A549 (cell line): ENCODE measurements around the gene PHF21B. TPM values are rescaled to one million over a fixed set of nuclear protein-coding genes. Genes with fewer than 3 reads are reported as not detected.

Experiments used
- ATAC-seq, 2 experiments: fragments of 200-7000 bp in 1 of 2; fragments of >200 bp in 1 of 2; cut with Nextera tagmentation in 1 of 2; cut with Tn5 transposase in 1 of 2; 3 replicates each; pipeline versions ENCODE4 v1.8.0 to v1.9.1; 2018 to 2020; ENCODE audit warnings: mild to moderate bottlenecking in 1 of 2, moderate library complexity in 1 of 2
- CTCF ChIA-PET: fragments of 300-600 bp; sonication (Branson Sonifier 250); formaldehyde crosslinking; extraction: SDS; loops from one replicate; lab custom pipeline; 2021; ENCODE audit warnings: antibody characterized with exemption, inconsistent platforms; lab: Yijun Ruan, JAX
- POLR2A ChIA-PET: fragments of 350-600 bp; formaldehyde crosslinking; extraction: SDS; loops from one replicate; lab custom pipeline; 2021; ENCODE audit warnings: antibody characterized with exemption, inconsistent platforms; lab: Yijun Ruan, JAX
- DNase-seq, 2 experiments: peaks; one replicate each; pipeline versions ENCODE4 v3.0.0 to v3.0.0-alpha.2; 2011 to 2016; ENCODE audit warnings: low read depth in 1 of 2, low spot score in 1 of 2
- FAIRE-seq: peaks from 2 replicates; lab custom pipeline; 2011; peaks lifted over from hg19 to GRCh38; lab: Jason Lieb, UNC
- H3K27ac ChIP-seq, 2 experiments: fragments of >200 bp; sonication (Bioruptor Twin); formaldehyde crosslinking; 3 replicates each; pipeline ENCODE4 v1.5.1; 2016 to 2017
- H3K4me1 ChIP-seq: fragments of >200 bp; sonication (Bioruptor Twin); formaldehyde crosslinking; 3 replicates; pipeline ENCODE4 v1.6.1; 2016
- H3K4me2 ChIP-seq: fragments of >200 bp; sonication (Bioruptor Twin); formaldehyde crosslinking; 3 replicates; pipeline ENCODE4 v1.6.1; 2016
- H3K4me3 ChIP-seq: fragments of >200 bp; sonication (Bioruptor Twin); formaldehyde crosslinking; 3 replicates; pipeline ENCODE4 v1.5.1; 2016
- H3K9me3 ChIP-seq: fragments of >200 bp; sonication (Bioruptor Twin); formaldehyde crosslinking; 3 replicates; pipeline ENCODE4 v1.6.1; 2016
- CBX8 ChIP-seq: fragments of 200-600 bp; sonication (generic); IDR thresholded peaks from 2 replicates; pipeline ENCODE4 v1.6.1; 2016
- CTCF ChIP-seq: fragments of >200 bp; sonication (Bioruptor Twin); formaldehyde crosslinking; IDR thresholded peaks from 3 replicates; pipeline ENCODE4 v1.5.1; 2016
- EHMT2 ChIP-seq: fragments of 200-600 bp; sonication (generic); IDR thresholded peaks from 2 replicates; pipeline ENCODE4 v1.6.1; 2016; ENCODE audit warnings: antibody characterized with exemption, low read depth, mild to moderate bottlenecking, moderate library complexity
- FOSB ChIP-seq: fragments of 250-450 bp; sonication (Bioruptor Pico); IDR thresholded peaks from 2 replicates; pipeline ENCODE4 v1.5.0; 2020; ENCODE audit warnings: mild to moderate bottlenecking, moderate library complexity
- FOSL2 ChIP-seq, 2 experiments: fragments of 450-650 bp in 1 of 2; fragments of >200 bp in 1 of 2; sonication (Bioruptor Twin) in 1 of 2; formaldehyde crosslinking; IDR thresholded peaks; 2 replicates each; pipeline versions ENCODE4 v1.5.0 to v1.6.1; 2016 to 2020; ENCODE audit warnings: mild to moderate bottlenecking in 1 of 2, moderate library complexity in 1 of 2
- FOXS1 ChIP-seq: fragments of 250-450 bp; sonication (Bioruptor Pico); IDR thresholded peaks from 2 replicates; pipeline ENCODE4 v1.5.0; 2020; ENCODE audit warnings: mild to moderate bottlenecking, moderate library complexity
- HDAC2 ChIP-seq: fragments of 200-600 bp; sonication (generic); IDR thresholded peaks from 2 replicates; pipeline ENCODE4 v1.6.1; 2016
- HES2 ChIP-seq: fragments of >200 bp; sonication (Bioruptor Twin); formaldehyde crosslinking; IDR thresholded peaks from 2 replicates; pipeline ENCODE4 v1.6.1; 2016
- HEYL ChIP-seq: fragments of 250-450 bp; sonication (Bioruptor Pico); IDR thresholded peaks from 2 replicates; pipeline ENCODE4 v1.8.0; 2021; ENCODE audit warnings: mild to moderate bottlenecking, moderate library complexity
- HOXB13 ChIP-seq: fragments of 250-450 bp; sonication (Bioruptor Pico); IDR thresholded peaks from 2 replicates; pipeline ENCODE4 v1.5.0; 2020; ENCODE audit warnings: low read depth, mild to moderate bottlenecking, moderate library complexity
- JUN ChIP-seq, 2 experiments: fragments of >200 bp; sonication (Bioruptor Twin); formaldehyde crosslinking; IDR thresholded peaks; 2 replicates in 1 of 2; 3 replicates in 1 of 2; pipeline ENCODE4 v1.6.1; 2016 to 2017
- KDM5A ChIP-seq: fragments of 200-600 bp; sonication (generic); IDR thresholded peaks from 2 replicates; pipeline ENCODE4 v1.6.1; 2016; ENCODE audit warnings: antibody characterized with exemption, mild to moderate bottlenecking
- MAFK ChIP-seq: fragments of 450-650 bp; IDR thresholded peaks from 2 replicates; pipeline ENCODE4 v1.6.1; 2014; ENCODE audit not compliant: partially characterized antibody
- MYC ChIP-seq: IDR thresholded peaks from 2 replicates; pipeline ENCODE4 v1.6.1; 2012; ENCODE audit warnings: mild to moderate bottlenecking, inconsistent platforms, low read length, improper control_type of control experiment, borderline replicate concordance
- NFE2L2 ChIP-seq: fragments of 150-350 bp; conservative IDR thresholded peaks from 2 replicates; pipeline ENCODE4 v1.6.1; 2014; ENCODE audit warnings: low read length
- NPAS2 ChIP-seq: fragments of 250-450 bp; sonication (Bioruptor Pico); IDR thresholded peaks from 2 replicates; pipeline ENCODE4 v1.8.0; 2022; ENCODE audit warnings: mild to moderate bottlenecking, moderate library complexity, borderline replicate concordance
- NR3C1 ChIP-seq: fragments of >200 bp; sonication (Bioruptor Twin); formaldehyde crosslinking; IDR thresholded peaks from 3 replicates; pipeline ENCODE4 v1.6.1; 2017
- PHF8 ChIP-seq: fragments of 200-600 bp; sonication (generic); IDR thresholded peaks from 2 replicates; pipeline ENCODE4 v1.6.1; 2016; ENCODE audit warnings: low read depth, mild to moderate bottlenecking, antibody characterized with exemption, moderate library complexity, borderline replicate concordance
- POLR2A ChIP-seq: IDR thresholded peaks from 2 replicates; pipeline ENCODE4 v1.6.1; 2012; ENCODE audit warnings: mild to moderate bottlenecking, low read length
- RCOR1 ChIP-seq: fragments of 150-350 bp; IDR thresholded peaks from 2 replicates; pipeline ENCODE4 v1.6.1; 2014; ENCODE audit warnings: antibody characterized with exemption, low read length, low read depth
- SMC3 ChIP-seq: fragments of >200 bp; sonication (Bioruptor Twin); formaldehyde crosslinking; IDR thresholded peaks from 3 replicates; pipeline ENCODE4 v1.6.1; 2018; ENCODE audit warnings: inconsistent platforms
- ZC3H11A ChIP-seq: fragments of 450-650 bp; IDR thresholded peaks from 2 replicates; pipeline ENCODE4 v1.6.1; 2014; ENCODE audit warnings: antibody characterized with exemption, mild to moderate bottlenecking
- WGBS: methylation state at CpG from one replicate; pipeline ENCODE4 v1.1.6; 2017; ENCODE audit errors: missing lambda C conversion rate; 5-methylcytosine and 5-hydroxymethylcytosine counted together
- polyA plus RNA-seq, 4 experiments: library from polyadenylated mRNA; depleted of rRNA in 3 of 4; stranded (reverse); fragments of >200 nt; fragmentation: RNase III in 1 of 4; extraction: RNeasy Plus Mini Kit Qiagen cat#74134 plus additional on column Dnase treatment in 1 of 4; gene quantifications; 2 replicates in 3 of 4; 3 replicates in 1 of 4; pipeline ENCODE4 v1.2.3, GENCODE V29; 2011 to 2017
- TF ChIP-seq, protein P1 (sequence below): fragments of >200 bp; sonication (Bioruptor Twin); formaldehyde crosslinking; IDR thresholded peaks from 3 replicates; pipeline ENCODE4 v1.6.1; 2016
- TF ChIP-seq, protein P2 (sequence below): IDR thresholded peaks from 2 replicates; pipeline ENCODE4 v1.6.1; 2012
- TF ChIP-seq, protein P3 (sequence below): IDR thresholded peaks from 2 replicates; pipeline ENCODE4 v1.6.1; 2012; ENCODE audit warnings: low read depth, borderline replicate concordance

The PHF21B gene
- polyA plus RNA-seq, 2 of the 4 experiments (the other 2 are of a cell fraction) = 0.50 to 0.70 TPM

GRCh38 chr22:44869196-44869595 lies 140.6 kb downstream of the PHF21B start:
- Histone ChIP-seq H3K4me2 (no peak overlapping the region), H3K9me3 (peaks cover 13% of the 10 kb centered on the region; the same call in 1 of the 3 replicates), H3K27ac (peak overlapping the region; percentile 81 to 93), H3K4me3 (no peak overlapping the region), H3K4me1 (peaks cover 12% of the 10 kb centered on the region)
- ATAC-seq = no peak
- 97% methylated on average over 6 of the region's 7 CpGs for WGBS
- POLR2A ChIA-PET = no interaction called here
- no peak for DNase-seq
- CTCF ChIA-PET = no interaction called here
- TF ChIP-seq NFE2L2 (no peak), CBX8 (no peak), CTCF (no peak), FOSL2 (IDR thresholded peaks at IDR 0.05) (no peak), FOSL2 (CRISPR knock-in tag; IDR thresholded peaks at IDR 0.05) (no peak), MAFK (no peak), FOSB (CRISPR knock-in tag) (no peak), NPAS2 (CRISPR knock-in tag) (no peak)
- TF ChIP-seq, protein P1, sequence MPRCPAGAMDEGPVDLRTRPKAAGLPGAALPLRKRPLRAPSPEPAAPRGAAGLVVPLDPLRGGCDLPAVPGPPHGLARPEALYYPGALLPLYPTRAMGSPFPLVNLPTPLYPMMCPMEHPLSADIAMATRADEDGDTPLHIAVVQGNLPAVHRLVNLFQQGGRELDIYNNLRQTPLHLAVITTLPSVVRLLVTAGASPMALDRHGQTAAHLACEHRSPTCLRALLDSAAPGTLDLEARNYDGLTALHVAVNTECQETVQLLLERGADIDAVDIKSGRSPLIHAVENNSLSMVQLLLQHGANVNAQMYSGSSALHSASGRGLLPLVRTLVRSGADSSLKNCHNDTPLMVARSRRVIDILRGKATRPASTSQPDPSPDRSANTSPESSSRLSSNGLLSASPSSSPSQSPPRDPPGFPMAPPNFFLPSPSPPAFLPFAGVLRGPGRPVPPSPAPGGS = no peak
- FAIRE-seq = no peak

DNA sequence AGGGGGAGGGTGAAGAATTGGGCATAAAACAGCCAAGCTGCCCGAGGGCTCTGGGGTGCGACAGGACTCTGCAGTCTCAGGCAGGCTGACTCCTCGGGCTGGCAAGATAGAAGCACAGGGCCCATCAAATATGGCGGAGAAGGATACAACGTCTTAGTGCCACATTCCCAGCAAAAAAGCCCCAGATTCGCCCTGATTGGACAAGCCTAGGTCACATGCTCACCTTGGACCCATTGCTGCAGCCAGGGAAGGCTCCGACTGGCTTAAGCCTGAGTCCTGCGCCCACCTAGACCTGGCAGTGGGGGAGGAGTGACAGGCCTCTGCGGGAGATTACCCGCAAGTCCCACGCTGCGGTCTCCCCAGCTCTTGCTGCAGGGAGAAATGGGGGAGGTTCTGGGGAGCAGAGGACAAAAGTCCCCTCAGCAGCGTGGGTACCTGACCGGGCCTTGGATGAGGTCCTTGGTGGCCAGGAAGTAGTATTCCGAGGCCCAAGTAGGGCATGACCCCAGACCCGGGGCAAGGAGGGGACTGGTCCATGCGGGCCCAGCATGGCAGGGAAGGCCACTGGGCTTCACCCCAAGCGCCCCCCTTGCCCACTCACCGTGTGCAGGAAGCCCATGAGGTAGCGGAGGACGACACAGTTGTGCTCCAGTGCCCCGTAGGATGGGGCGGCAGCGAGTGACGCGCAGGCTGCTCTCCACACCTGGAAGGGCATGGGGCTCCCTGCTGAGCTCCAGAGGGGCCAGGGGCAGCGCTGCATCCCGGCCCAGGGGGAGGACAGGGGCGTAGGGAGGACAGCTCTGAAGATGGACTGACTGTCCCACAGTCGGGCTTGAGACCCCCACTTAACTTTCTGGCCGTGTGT lies 144.4 kb downstream of the PHF21B start:
- POLR2A ChIA-PET = no interaction called here
- CTCF ChIA-PET = interaction anchor here (0.5 kb wide), 1 partner anchor 433 kb away, joined by 3 read pairs; no protein-coding TSS in a partner anchor

More for the DNA sequence above, 144.4 kb downstream of the PHF21B start:
- TF ChIP-seq MAFK (no peak), KDM5A (no peak), PHF8 (no peak), HDAC2 (no peak), FOXS1 (CRISPR knock-in tag) (no peak), HES2 (no peak), POLR2A (no peak), EHMT2 (no peak), FOSL2 (IDR thresholded peaks at IDR 0.05) (no peak), FOSL2 (CRISPR knock-in tag; IDR thresholded peaks at IDR 0.05) (no peak), HEYL (CRISPR knock-in tag) (no peak), NR3C1 (no peak), SMC3 (no peak), ZC3H11A (no peak), HOXB13 (CRISPR knock-in tag) (no peak), RCOR1 (no peak), MYC (no peak), JUN (IDR thresholded peaks at IDR 0.05) (no peak)
- TF ChIP-seq, protein P2, sequence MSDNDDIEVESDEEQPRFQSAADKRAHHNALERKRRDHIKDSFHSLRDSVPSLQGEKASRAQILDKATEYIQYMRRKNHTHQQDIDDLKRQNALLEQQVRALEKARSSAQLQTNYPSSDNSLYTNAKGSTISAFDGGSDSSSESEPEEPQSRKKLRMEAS = no peak
- TF ChIP-seq, protein P3, sequence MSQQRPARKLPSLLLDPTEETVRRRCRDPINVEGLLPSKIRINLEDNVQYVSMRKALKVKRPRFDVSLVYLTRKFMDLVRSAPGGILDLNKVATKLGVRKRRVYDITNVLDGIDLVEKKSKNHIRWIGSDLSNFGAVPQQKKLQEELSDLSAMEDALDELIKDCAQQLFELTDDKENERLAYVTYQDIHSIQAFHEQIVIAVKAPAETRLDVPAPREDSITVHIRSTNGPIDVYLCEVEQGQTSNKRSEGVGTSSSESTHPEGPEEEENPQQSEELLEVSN = no peak
- Histone ChIP-seq H3K4me2 (no peak overlapping the region), H3K9me3 (0 out of 3 replicates have a peak, but pooled peaks cover 1% of the 10 kb centered on the region), H3K4me3 (no peak overlapping the region), H3K27ac (no peak overlapping the region), H3K4me1 (peaks cover 12% of the 10 kb centered on the region)
- 73% methylated on average over 12 of the region's 31 CpGs for WGBS
- DNase-seq (no peak), FAIRE-seq (no peak), ATAC-seq (no peak)
